ENCODE data around the gene TPMT. TPM values are rescaled to one million over a fixed set of nuclear protein-coding genes. Genes with fewer than 3 reads are reported as not detected.

The TPMT gene
- polyA plus RNA-seq, 2 of the 4 experiments (the other 2 are of a cell fraction): 11.2 to 16.5 TPM

DNA sequence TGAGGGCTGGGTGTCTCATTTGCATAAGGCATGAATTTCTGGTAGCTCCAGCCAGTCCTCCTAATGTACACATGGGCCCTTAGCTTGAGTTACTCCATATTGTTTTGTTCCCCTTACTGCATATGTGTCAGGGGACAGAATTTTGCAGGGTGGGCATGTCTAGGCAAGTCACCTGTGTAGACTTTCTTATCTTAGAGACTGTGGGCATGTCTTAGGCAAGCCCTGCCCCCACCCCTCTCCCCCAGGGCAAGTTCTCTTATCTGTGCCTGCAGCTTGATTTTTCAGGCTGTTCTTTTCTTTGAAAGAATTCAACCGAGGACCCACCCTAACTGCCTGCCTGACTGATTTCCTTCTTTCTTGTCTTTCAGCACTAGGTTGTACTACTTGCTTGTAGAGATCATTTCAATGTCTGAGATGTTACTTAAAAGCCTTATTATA, 64.5 kb downstream of the TPMT start:
- no peaks in the 10 kb centered on the region for H3K4me1 ChIP-seq
- WGBS (ENCODE audit: missing lambda C conversion rate): 22% methylated on average over 1 of the region's 1 CpG

DNA sequence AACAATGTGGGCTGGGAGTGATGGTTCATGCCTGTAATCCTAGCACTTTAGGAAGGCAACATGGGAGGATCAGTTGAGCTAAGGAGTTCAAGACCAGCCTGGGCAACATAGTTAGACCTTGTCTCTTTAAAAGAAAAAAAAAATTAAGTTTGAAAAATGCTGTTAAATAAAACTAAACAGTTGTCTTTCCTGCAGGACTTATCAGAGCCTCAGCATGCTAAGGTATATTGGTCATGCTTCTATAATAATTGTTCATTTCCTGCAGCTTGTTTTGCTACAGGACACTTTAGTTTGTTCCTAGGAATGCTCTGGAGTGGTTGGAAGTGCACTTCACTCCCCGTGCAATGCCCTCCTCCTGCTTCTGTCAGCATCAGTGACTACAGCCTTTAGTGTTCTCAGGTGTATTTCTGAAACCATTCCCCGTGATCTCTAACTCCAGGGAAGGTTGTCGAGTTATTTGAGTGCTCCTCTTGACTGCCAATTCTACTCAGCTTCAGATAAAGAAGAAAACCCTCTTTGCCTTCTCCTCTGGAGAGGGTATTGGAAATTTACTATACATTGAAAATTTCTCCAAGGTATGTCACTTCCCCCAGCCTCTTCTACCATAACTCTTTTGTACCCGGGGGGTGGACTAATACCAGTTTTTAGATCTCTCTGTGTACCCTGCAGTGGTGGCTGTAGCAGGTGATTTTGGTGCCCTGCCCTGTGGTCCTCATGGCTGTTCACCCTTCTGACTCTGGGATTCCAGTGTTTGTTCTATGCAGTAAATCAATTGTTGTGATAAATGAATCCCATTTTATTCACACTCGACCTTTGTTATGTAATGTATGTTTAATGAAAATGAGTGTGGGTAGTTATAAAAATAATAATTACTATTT, 66.2 kb downstream of the TPMT start:
- CTCF ChIA-PET: interaction anchor here (1.1 to 1.3 kb wide), 3 partner anchors 33 to 257 kb away, joined by 3 to 5 read pairs (median 3); partner anchors contain the start of gene NHLRC1
- WGBS (ENCODE audit: missing lambda C conversion rate): 37% methylated on average over 5 of the region's 5 CpGs

More for the DNA sequence above, 64.5 kb downstream of the TPMT start:
- FAIRE-seq (no peak), ATAC-seq (no peak), DNase-seq (ENCODE audit: low read depth in 1 of 2, low spot score in 1 of 2) (no peak)
- ChIA-PET CTCF (interaction anchor here (1.1 kb wide), 1 partner anchor 31 kb away, joined by 3 read pairs; no protein-coding TSS in a partner anchor), POLR2A (no interaction called here)
- Histone ChIP-seq H3K9me3 (peaks cover 3% of the 10 kb centered on the region; the same call in 1 of the 3 replicates), H3K4me3 (no peak overlapping the region), H3K27ac (no peak overlapping the region), H3K4me2 (no peak overlapping the region)
- TF ChIP-seq, protein P1, sequence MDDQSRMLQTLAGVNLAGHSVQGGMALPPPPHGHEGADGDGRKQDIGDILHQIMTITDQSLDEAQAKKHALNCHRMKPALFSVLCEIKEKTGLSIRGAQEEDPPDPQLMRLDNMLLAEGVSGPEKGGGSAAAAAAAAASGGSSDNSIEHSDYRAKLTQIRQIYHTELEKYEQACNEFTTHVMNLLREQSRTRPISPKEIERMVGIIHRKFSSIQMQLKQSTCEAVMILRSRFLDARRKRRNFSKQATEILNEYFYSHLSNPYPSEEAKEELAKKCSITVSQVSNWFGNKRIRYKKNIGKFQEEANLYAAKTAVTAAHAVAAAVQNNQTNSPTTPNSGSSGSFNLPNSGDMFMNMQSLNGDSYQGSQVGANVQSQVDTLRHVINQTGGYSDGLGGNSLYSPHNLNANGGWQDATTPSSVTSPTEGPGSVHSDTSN (IDR thresholded peaks at IDR 0.05): no peak
- peak; percentile 90 for TF ChIP-seq ZFP36 (IDR thresholded peaks at IDR 0.05; ENCODE audit: borderline replicate concordance, partially characterized antibody)
- TF ChIP-seq RFX5 (IDR thresholded peaks at IDR 0.05): no peak

DNA sequence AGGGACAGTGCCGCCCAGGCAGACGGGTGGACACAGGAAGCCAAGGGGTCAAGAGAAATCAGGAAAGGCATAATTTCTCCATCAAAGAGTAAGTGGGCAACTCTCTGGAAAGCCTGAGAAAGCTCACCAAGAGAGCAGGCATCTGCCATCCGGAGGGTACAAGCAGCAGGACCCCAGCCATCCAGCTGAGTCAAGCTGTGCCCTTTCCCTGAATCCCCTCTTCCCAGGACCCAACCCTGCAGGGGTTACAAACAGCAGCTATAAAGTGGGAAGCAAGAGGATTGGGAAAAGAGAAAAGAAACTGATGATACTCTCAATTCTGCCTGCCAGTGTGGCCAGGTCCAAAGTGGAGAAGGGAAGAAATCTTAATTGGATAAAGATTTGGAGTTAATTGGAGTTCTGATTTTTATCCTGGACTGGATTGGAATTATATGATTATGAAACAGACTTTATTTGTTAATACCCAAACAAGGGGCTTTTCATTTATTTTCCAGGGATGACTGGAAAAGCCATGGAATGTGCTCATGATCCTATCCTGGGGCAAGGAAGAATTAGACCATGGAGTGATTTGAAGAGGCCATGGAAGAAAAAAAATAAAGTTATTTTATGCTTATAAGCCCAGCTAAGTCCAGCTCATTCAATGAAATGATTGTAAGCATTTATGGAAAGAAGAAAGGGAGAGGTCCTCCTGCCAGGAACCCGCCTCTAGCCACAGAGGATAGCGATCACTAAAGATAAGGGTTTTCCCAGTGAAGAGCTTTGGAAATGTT, 67.3 kb downstream of the TPMT start:
- CTCF ChIA-PET: interaction anchor here (1.1 to 1.6 kb wide), 4 partner anchors 35 to 256 kb away, joined by 3 to 5 read pairs (median 3); partner anchors contain the start of gene NHLRC1

More for the DNA sequence above, 66.2 kb downstream of the TPMT start:
- H3K4me1 ChIP-seq: no peaks in the 10 kb centered on the region
- no peak for FAIRE-seq
- POLR2A ChIA-PET: no interaction called here
- ATAC-seq: no peak
- no peak overlapping the region for H3K27ac ChIP-seq
- H3K4me2 ChIP-seq: no peak overlapping the region
- H3K4me3 ChIP-seq: no peak overlapping the region
- no peak for DNase-seq (ENCODE audit: low read depth in 1 of 2, low spot score in 1 of 2)
- peaks cover 3% of the 10 kb centered on the region; the same call in 1 of the 3 replicates for H3K9me3 ChIP-seq
- no peak for TF ChIP-seq RAD21 (conservative IDR thresholded peaks at IDR 0.05 in 1 of 2, IDR thresholded peaks at IDR 0.05 in 1 of 2)
- TF ChIP-seq ZFP36 (IDR thresholded peaks at IDR 0.05; ENCODE audit: borderline replicate concordance, partially characterized antibody): no peak
- no peak for TF ChIP-seq CBX2 (IDR thresholded peaks at IDR 0.05; ENCODE audit: borderline replicate concordance, low read depth)
- TF ChIP-seq SREBF2 (IDR thresholded peaks at IDR 0.05): no peak
- TF ChIP-seq HOXB13 (CRISPR knock-in tag; IDR thresholded peaks at IDR 0.05; ENCODE audit: low read depth): no peak
- no peak for TF ChIP-seq KDM5A (IDR thresholded peaks at IDR 0.05)
- TF ChIP-seq MAZ (IDR thresholded peaks at IDR 0.05; ENCODE audit: borderline replicate concordance, low read depth, low read length): no peak

More for the DNA sequence above, 67.3 kb downstream of the TPMT start:
- DNase-seq (ENCODE audit: low read depth in 1 of 2, low spot score in 1 of 2): no peak
- H3K4me3 ChIP-seq: no peak overlapping the region
- peaks cover 7% of the 10 kb centered on the region; the same call in 2 of the 3 replicates for H3K4me1 ChIP-seq
- no peak overlapping the region for H3K4me2 ChIP-seq
- TF ChIP-seq, protein P2, sequence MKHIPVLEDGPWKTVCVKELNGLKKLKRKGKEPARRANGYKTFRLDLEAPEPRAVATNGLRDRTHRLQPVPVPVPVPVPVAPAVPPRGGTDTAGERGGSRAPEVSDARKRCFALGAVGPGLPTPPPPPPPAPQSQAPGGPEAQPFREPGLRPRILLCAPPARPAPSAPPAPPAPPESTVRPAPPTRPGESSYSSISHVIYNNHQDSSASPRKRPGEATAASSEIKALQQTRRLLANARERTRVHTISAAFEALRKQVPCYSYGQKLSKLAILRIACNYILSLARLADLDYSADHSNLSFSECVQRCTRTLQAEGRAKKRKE (CRISPR knock-in tag; IDR thresholded peaks at IDR 0.05; ENCODE audit: low read depth): no peak
- no peak for TF ChIP-seq ESRRA (IDR thresholded peaks at IDR 0.05; ENCODE audit: borderline replicate concordance, low read length)
- TF ChIP-seq ZC3H11A (IDR thresholded peaks at IDR 0.05): no peak
- no peak for TF ChIP-seq ZSCAN20 (CRISPR knock-in tag; IDR thresholded peaks at IDR 0.05)
- TF ChIP-seq JUN (IDR thresholded peaks at IDR 0.05): no peak
- TF ChIP-seq, protein P3, sequence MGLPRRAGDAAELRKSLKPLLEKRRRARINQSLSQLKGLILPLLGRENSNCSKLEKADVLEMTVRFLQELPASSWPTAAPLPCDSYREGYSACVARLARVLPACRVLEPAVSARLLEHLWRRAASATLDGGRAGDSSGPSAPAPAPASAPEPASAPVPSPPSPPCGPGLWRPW (IDR thresholded peaks at IDR 0.05): no peak
- TF ChIP-seq BHLHE40 (IDR thresholded peaks at IDR 0.05; ENCODE audit: low read depth, low read length): no peak
- TF ChIP-seq KDM1A (IDR thresholded peaks at IDR 0.05; ENCODE audit: low read depth): no peak
- TF ChIP-seq HOXA7 (CRISPR knock-in tag; IDR thresholded peaks at IDR 0.05): no peak
- no peak for TF ChIP-seq MAZ (IDR thresholded peaks at IDR 0.05; ENCODE audit: borderline replicate concordance, low read depth, low read length)
- POLR2A ChIA-PET: no interaction called here
- H3K9me3 ChIP-seq: peaks cover 3% of the 10 kb centered on the region; the same call in 1 of the 3 replicates
- 88% methylated on average over 5 of the region's 5 CpGs for WGBS (ENCODE audit: missing lambda C conversion rate)
- no peak for FAIRE-seq
- no peak overlapping the region for H3K27ac ChIP-seq
- no peak for ATAC-seq

Data from A549 (cell line).